Measurements from ENCODE around the gene ASF1B. TPM values are rescaled to one million over a fixed set of nuclear protein-coding genes. Genes with fewer than 3 reads are reported as not detected.

ASF1B gene
- total RNA-seq, 1 donor from 2014 or later: 27.4 TPM

GRCh38 chr19:14116525-14116917 is 19.9 kb downstream of the ASF1B start:
- H3K27ac Mint-ChIP-seq: peak overlapping the region; percentile 81

DNA sequence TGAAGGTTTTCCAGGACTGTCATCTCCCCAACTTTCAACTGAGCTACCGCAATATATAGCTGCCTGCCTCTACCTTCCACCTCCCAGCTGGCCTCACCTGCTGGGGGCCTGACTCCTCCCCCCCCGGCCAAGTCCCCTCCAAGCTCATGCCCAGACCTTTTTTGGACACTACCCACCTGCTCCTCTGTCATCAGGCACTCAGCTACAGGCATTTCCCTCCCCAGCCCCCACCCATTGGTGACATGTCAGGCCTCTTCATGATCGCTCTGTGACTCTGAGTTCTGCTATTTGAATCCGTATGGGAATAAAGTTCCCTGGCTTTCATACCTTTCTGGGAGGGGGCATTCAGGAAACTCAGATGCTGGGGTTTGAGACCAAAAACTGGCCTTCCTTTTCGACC is 20.6 kb downstream of the ASF1B start:
- no peak for DNase-seq (ENCODE audit: extremely low spot score, unreplicated experiment)
- Mint-ChIP-seq H3K27me3 (no peaks in the 10 kb centered on the region), H3K9me3 (no peaks in the 10 kb centered on the region), H3K27ac (peak overlapping the region; percentile 18), H3K36me3 (no peaks in the 10 kb centered on the region), H3K4me3 (peak overlapping the region; percentile 97), H3K4me1 (ENCODE audit: unreplicated experiment) (peaks cover 28% of the 10 kb centered on the region)
- TF ChIP-seq CTCF (conservative IDR thresholded peaks at IDR 0.05): no peak

More at GRCh38 chr19:14116525-14116917, 19.9 kb downstream of the ASF1B start:
- H3K27me3 Mint-ChIP-seq: no peaks in the 10 kb centered on the region
- H3K36me3 Mint-ChIP-seq: no peaks in the 10 kb centered on the region
- H3K9me3 Mint-ChIP-seq: no peaks in the 10 kb centered on the region
- peaks cover 28% of the 10 kb centered on the region for H3K4me1 Mint-ChIP-seq (ENCODE audit: unreplicated experiment)
- TF ChIP-seq CTCF (conservative IDR thresholded peaks at IDR 0.05): no peak
- no peak for DNase-seq (ENCODE audit: extremely low spot score, unreplicated experiment)
- H3K4me3 Mint-ChIP-seq: peak overlapping the region; percentile 97

GRCh38 chr19:14114854-14115253 is 21.5 kb downstream of the ASF1B start:
- DNase-seq (ENCODE audit: extremely low spot score, unreplicated experiment): no peak
- Mint-ChIP-seq H3K27ac (no peak overlapping the region), H3K27me3 (no peaks in the 10 kb centered on the region), H3K4me3 (no peak overlapping the region), H3K36me3 (no peaks in the 10 kb centered on the region), H3K4me1 (ENCODE audit: unreplicated experiment) (peaks cover 28% of the 10 kb centered on the region), H3K9me3 (no peaks in the 10 kb centered on the region)
- TF ChIP-seq CTCF (conservative IDR thresholded peaks at IDR 0.05): peak; percentile 62

- Mint-ChIP-seq H3K9me3 (no peaks in the 10 kb centered on the region), H3K4me1 (ENCODE audit: unreplicated experiment) (peaks cover 28% of the 10 kb centered on the region), H3K36me3 (no peaks in the 10 kb centered on the region), H3K27ac (no peak overlapping the region), H3K27me3 (no peaks in the 10 kb centered on the region), H3K4me3 (no peak overlapping the region)
- no peak for TF ChIP-seq CTCF (conservative IDR thresholded peaks at IDR 0.05)
- DNase-seq (ENCODE audit: extremely low spot score, unreplicated experiment): no peak
Measured at GRCh38 chr19:14114439-14114838, 21.9 kb downstream of the ASF1B start.

DNA sequence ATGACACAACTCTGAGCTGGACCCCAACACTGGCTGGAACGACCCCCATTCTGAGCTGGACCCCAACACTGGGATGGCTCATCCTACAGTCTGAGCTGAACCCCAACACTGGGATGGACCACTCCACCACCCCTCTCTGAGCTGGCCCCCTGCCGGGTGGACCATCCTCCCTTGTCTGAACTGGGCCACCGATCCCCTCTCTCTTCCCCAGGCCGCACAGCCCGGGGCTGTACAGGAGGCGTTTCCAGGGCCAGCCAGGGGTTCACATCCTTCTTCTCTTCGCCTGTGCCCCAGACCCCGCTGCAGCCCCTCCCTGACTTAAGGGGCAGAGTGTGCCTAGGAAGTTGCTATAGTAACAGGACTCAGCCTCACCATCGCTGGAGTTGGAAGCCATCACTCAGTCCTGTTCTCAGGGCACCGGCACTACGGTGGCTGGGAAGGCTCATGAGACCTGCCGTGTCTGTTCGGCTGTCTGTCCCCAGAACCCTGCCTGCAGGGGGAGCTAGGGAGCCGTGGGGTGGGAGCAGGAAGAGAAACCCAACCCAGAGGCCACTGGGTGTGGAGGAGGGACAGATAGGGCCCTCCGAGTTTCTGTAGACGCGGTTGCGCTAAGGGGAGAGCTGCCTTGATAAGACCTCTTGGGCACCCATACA is 22.5 kb downstream of the ASF1B start:
- Mint-ChIP-seq H3K27ac (no peak overlapping the region), H3K36me3 (no peaks in the 10 kb centered on the region), H3K4me1 (ENCODE audit: unreplicated experiment) (peaks cover 24% of the 10 kb centered on the region), H3K9me3 (no peaks in the 10 kb centered on the region), H3K4me3 (no peak overlapping the region), H3K27me3 (no peaks in the 10 kb centered on the region)
- DNase-seq (ENCODE audit: extremely low spot score, unreplicated experiment): no peak
- TF ChIP-seq CTCF (conservative IDR thresholded peaks at IDR 0.05): peak; percentile 60
